IgD-negative memory B cell (primary cell): ENCODE measurements around the gene EPB41L3. TPM values are rescaled to one million over a fixed set of nuclear protein-coding genes. Genes with fewer than 3 reads are reported as not detected.

Experiments
- H3K27ac Mint-ChIP-seq, 3 donors: one replicate each; pipeline ENCODE4 v1.8.0; 2020 to 2022; ENCODE audit warnings: mild to moderate bottlenecking in 3 of 3, mixed read lengths in 3 of 3, moderate library complexity in 1 of 3
- H3K27me3 Mint-ChIP-seq: one replicate; pipeline ENCODE4 v1.8.0; 2021; ENCODE audit warnings: mixed read lengths
- H3K36me3 Mint-ChIP-seq: one replicate; pipeline ENCODE4 v1.8.0; 2020; ENCODE audit warnings: mild to moderate bottlenecking, mixed read lengths
- H3K4me1 Mint-ChIP-seq, 3 donors: one replicate each; pipeline ENCODE4 v1.8.0; 2020 to 2022; ENCODE audit warnings: mixed read lengths in 3 of 3, mild to moderate bottlenecking in 1 of 3
- H3K4me3 Mint-ChIP-seq, 4 donors: one replicate each; pipeline ENCODE4 v1.8.0; 2020 to 2022; ENCODE audit warnings: mild to moderate bottlenecking in 4 of 4, mixed read lengths in 4 of 4, moderate library complexity in 3 of 4
- H3K9me3 Mint-ChIP-seq, 3 donors: one replicate each; pipeline ENCODE4 v1.8.0; 2020 to 2021; ENCODE audit warnings: mixed read lengths in 3 of 3, mild to moderate bottlenecking in 1 of 3
- polyA plus RNA-seq: library from polyadenylated mRNA; unstranded; fragments of 300-500 nt; fragmentation: Illumina TruSeq; gene quantifications from one replicate; pipeline ENCODE4 v1.2.3, GENCODE V29; 2021

Gene EPB41L3
- polyA plus RNA-seq, 1 donor from 2014 or later: 0.39 TPM

GRCh38 chr18:5543036-5543680 is 639 bp downstream of the EPB41L3 start:
- H3K4me1 Mint-ChIP-seq: peaks cover 0 to 4% (median 3%) of the 10 kb centered on the region in 3 donors
- H3K4me3 Mint-ChIP-seq: no peak overlapping the region
- H3K27ac Mint-ChIP-seq: no peak overlapping the region
- no peaks in the 10 kb centered on the region for H3K36me3 Mint-ChIP-seq
- H3K27me3 Mint-ChIP-seq: peaks cover 34% of the 10 kb centered on the region
- H3K9me3 Mint-ChIP-seq: peaks cover 0 to 5% (median 0%) of the 10 kb centered on the region in 3 donors

GRCh38 chr18:5542515-5543035 is 1.2 kb downstream of the EPB41L3 start:
- peak overlapping the region; percentile 3 to 66 (median 32) for H3K4me3 Mint-ChIP-seq
- peaks cover 0 to 5% (median 0%) of the 10 kb centered on the region in 3 donors for H3K9me3 Mint-ChIP-seq

GRCh38 chr18:5541644-5542043 is 2.2 kb downstream of the EPB41L3 start:
- peaks cover 0 to 5% (median 0%) of the 10 kb centered on the region in 3 donors for H3K9me3 Mint-ChIP-seq
- peaks cover 0 to 4% (median 3%) of the 10 kb centered on the region in 3 donors for H3K4me1 Mint-ChIP-seq
- H3K36me3 Mint-ChIP-seq: no peaks in the 10 kb centered on the region
- peaks cover 37% of the 10 kb centered on the region for H3K27me3 Mint-ChIP-seq
- no peak overlapping the region for H3K4me3 Mint-ChIP-seq
- H3K27ac Mint-ChIP-seq: no peak overlapping the region

More at GRCh38 chr18:5542515-5543035, 1.2 kb downstream of the EPB41L3 start:
- no peaks in the 10 kb centered on the region for H3K36me3 Mint-ChIP-seq
- peaks cover 35% of the 10 kb centered on the region for H3K27me3 Mint-ChIP-seq
- peaks cover 0 to 4% (median 3%) of the 10 kb centered on the region in 3 donors for H3K4me1 Mint-ChIP-seq
- H3K27ac Mint-ChIP-seq: no peak overlapping the region

- peaks cover 31% of the 10 kb centered on the region for H3K27me3 Mint-ChIP-seq
- H3K4me3 Mint-ChIP-seq: no peak overlapping the region
- no peaks in the 10 kb centered on the region for H3K36me3 Mint-ChIP-seq
- H3K9me3 Mint-ChIP-seq: peaks cover 0 to 8% (median 0%) of the 10 kb centered on the region in 3 donors
- no peak overlapping the region for H3K27ac Mint-ChIP-seq
- peaks cover 0 to 4% (median 2%) of the 10 kb centered on the region in 3 donors for H3K4me1 Mint-ChIP-seq
Measured at GRCh38 chr18:5539391-5539790, 4.4 kb downstream of the EPB41L3 start.

- H3K27ac Mint-ChIP-seq: no peak overlapping the region
- peaks cover 27% of the 10 kb centered on the region for H3K27me3 Mint-ChIP-seq
- no peaks in the 10 kb centered on the region for H3K36me3 Mint-ChIP-seq
- H3K4me1 Mint-ChIP-seq: peaks cover 0 to 3% (median 2%) of the 10 kb centered on the region in 3 donors
- H3K9me3 Mint-ChIP-seq: peaks cover 0 to 8% (median 0%) of the 10 kb centered on the region in 3 donors
- no peak overlapping the region for H3K4me3 Mint-ChIP-seq
Measured at GRCh38 chr18:5538544-5538943, 5.3 kb downstream of the EPB41L3 start.

GRCh38 chr18:5537860-5538259 is 5.9 kb downstream of the EPB41L3 start:
- H3K4me3 Mint-ChIP-seq: no peak overlapping the region
- peaks cover 0 to 11% (median 0%) of the 10 kb centered on the region in 3 donors for H3K9me3 Mint-ChIP-seq
- no peak overlapping the region for H3K27ac Mint-ChIP-seq
- no peaks in the 10 kb centered on the region for H3K36me3 Mint-ChIP-seq
- H3K27me3 Mint-ChIP-seq: peaks cover 27% of the 10 kb centered on the region
- peaks cover 0 to 3% (median 2%) of the 10 kb centered on the region in 3 donors for H3K4me1 Mint-ChIP-seq

GRCh38 chr18:5534845-5535244 is 9.0 kb downstream of the EPB41L3 start:
- peaks cover 0 to 6% (median 0%) of the 10 kb centered on the region in 3 donors for H3K9me3 Mint-ChIP-seq

GRCh38 chr18:5532066-5532465 is 11.7 kb downstream of the EPB41L3 start:
- no peak overlapping the region for H3K4me3 Mint-ChIP-seq

More at GRCh38 chr18:5534845-5535244, 9.0 kb downstream of the EPB41L3 start:
- Mint-ChIP-seq H3K36me3 (peaks cover 3% of the 10 kb centered on the region), H3K27me3 (peaks cover 6% of the 10 kb centered on the region), H3K4me1 (no peaks in the 10 kb centered on the region), H3K27ac (no peak overlapping the region), H3K4me3 (no peak overlapping the region)

GRCh38 chr18:5530629-5531178 is 13.1 kb downstream of the EPB41L3 start:
- Mint-ChIP-seq H3K4me3 (no peak overlapping the region), H3K27me3 (peaks cover 2% of the 10 kb centered on the region), H3K36me3 (peaks cover 3% of the 10 kb centered on the region), H3K4me1 (no peaks in the 10 kb centered on the region), H3K27ac (no peak overlapping the region), H3K9me3 (peaks cover 0 to 6% (median 0%) of the 10 kb centered on the region in 3 donors)

More at GRCh38 chr18:5532066-5532465, 11.7 kb downstream of the EPB41L3 start:
- Mint-ChIP-seq H3K36me3 (peaks cover 3% of the 10 kb centered on the region), H3K27ac (no peak overlapping the region), H3K9me3 (peaks cover 0 to 6% (median 0%) of the 10 kb centered on the region in 3 donors), H3K4me1 (no peaks in the 10 kb centered on the region), H3K27me3 (peaks cover 2% of the 10 kb centered on the region)

- no peak overlapping the region for H3K27ac Mint-ChIP-seq
- H3K4me3 Mint-ChIP-seq: no peak overlapping the region
- H3K9me3 Mint-ChIP-seq: peaks cover 0 to 3% (median 0%) of the 10 kb centered on the region in 3 donors
- H3K27me3 Mint-ChIP-seq: peaks cover 2% of the 10 kb centered on the region
- no peaks in the 10 kb centered on the region for H3K4me1 Mint-ChIP-seq
- H3K36me3 Mint-ChIP-seq: peaks cover 3% of the 10 kb centered on the region
Measured at GRCh38 chr18:5529471-5529870, 14.3 kb downstream of the EPB41L3 start.

- Mint-ChIP-seq H3K4me3 (no peak overlapping the region), H3K4me1 (no peaks in the 10 kb centered on the region), H3K9me3 (no peaks in the 10 kb centered on the region), H3K36me3 (peaks cover 3% of the 10 kb centered on the region), H3K27me3 (peaks cover 2% of the 10 kb centered on the region), H3K27ac (no peak overlapping the region)
Measured at GRCh38 chr18:5527603-5528002, 16.2 kb downstream of the EPB41L3 start.

- Mint-ChIP-seq H3K36me3 (no peaks in the 10 kb centered on the region), H3K4me3 (no peak overlapping the region), H3K9me3 (no peaks in the 10 kb centered on the region), H3K27ac (no peak overlapping the region), H3K27me3 (peaks cover 2% of the 10 kb centered on the region), H3K4me1 (no peaks in the 10 kb centered on the region)
Measured at GRCh38 chr18:5524660-5525059, 19.1 kb downstream of the EPB41L3 start.

GRCh38 chr18:5521000-5521399 is 22.8 kb downstream of the EPB41L3 start:
- no peaks in the 10 kb centered on the region for H3K36me3 Mint-ChIP-seq
- no peak overlapping the region for H3K4me3 Mint-ChIP-seq
- no peaks in the 10 kb centered on the region for H3K9me3 Mint-ChIP-seq
- H3K4me1 Mint-ChIP-seq: peaks cover under 1 to 3% (median 3%) of the 10 kb centered on the region in 3 donors
- no peak overlapping the region for H3K27ac Mint-ChIP-seq
- peaks cover 4% of the 10 kb centered on the region for H3K27me3 Mint-ChIP-seq

- peaks cover 4% of the 10 kb centered on the region for H3K27me3 Mint-ChIP-seq
- H3K27ac Mint-ChIP-seq: no peak overlapping the region
- H3K36me3 Mint-ChIP-seq: no peaks in the 10 kb centered on the region
- H3K4me3 Mint-ChIP-seq: no peak overlapping the region
- H3K4me1 Mint-ChIP-seq: peaks cover 6 to 7% (median 6%) of the 10 kb centered on the region in 3 donors
- no peaks in the 10 kb centered on the region for H3K9me3 Mint-ChIP-seq
Measured at GRCh38 chr18:5520464-5520863, 23.3 kb downstream of the EPB41L3 start.

- H3K4me3 Mint-ChIP-seq: no peak overlapping the region
- H3K27me3 Mint-ChIP-seq: peaks cover 4% of the 10 kb centered on the region
- no peak overlapping the region for H3K27ac Mint-ChIP-seq
- peaks cover 10% of the 10 kb centered on the region in 3 donors for H3K4me1 Mint-ChIP-seq
- H3K36me3 Mint-ChIP-seq: no peaks in the 10 kb centered on the region
- no peaks in the 10 kb centered on the region for H3K9me3 Mint-ChIP-seq
Measured at GRCh38 chr18:5519448-5520298, 24.1 kb downstream of the EPB41L3 start.
